Measurements from ENCODE around the gene TGM1.

TGM1 gene

DNA sequence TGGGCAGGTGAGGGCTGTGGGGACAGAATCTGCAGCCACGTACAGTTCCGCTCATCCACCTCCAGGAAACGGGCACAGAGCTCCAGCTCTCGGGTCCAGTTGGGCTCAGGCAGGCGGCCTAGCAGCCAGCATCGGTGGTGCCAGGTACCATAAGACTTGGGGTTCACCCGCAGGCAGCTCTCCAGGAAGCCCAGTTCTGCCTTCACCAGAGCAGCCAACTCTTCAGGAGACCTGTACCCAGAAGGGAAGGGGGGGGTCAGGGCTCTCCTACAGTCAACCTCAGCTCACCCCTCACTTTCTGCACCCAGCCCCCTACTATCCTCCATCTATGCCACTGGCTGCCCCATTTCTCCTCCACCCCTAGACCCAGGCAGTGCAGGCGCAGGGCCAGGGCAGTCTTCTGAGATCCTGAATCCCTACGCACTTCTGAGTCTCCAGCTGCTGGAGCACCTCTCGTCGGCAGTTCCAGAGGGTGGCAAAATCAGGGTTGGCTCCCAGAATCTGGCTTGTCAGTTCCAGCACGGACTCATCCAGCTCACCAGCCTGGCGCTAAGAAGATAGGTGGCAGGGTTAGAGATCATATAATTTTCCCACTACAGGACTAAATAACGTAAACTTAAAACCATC is 7.0 kb upstream of the TGM1 start:
- DNase-seq: no peak

DNA sequence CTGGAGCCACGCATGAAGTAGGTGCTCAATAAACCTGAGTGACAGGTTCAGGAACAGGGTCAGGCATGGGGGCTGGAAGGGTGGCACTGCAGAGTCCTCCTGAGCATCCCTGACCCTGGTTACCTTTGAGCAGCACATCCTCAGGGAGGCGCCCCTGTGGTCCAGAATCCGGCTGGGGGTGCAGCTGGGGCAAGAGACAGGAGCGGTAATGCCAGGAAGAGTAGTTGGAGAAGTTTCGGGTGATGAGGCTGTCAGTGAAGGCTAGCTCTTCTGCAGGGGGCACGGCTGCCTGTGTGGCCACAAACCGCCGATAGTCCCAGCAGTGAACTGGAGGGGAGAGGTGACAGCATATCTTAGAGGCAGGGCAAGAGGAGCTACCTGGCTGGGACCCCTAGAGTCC is 6.4 kb upstream of the TGM1 start:
- DNase-seq: no peak

DNA sequence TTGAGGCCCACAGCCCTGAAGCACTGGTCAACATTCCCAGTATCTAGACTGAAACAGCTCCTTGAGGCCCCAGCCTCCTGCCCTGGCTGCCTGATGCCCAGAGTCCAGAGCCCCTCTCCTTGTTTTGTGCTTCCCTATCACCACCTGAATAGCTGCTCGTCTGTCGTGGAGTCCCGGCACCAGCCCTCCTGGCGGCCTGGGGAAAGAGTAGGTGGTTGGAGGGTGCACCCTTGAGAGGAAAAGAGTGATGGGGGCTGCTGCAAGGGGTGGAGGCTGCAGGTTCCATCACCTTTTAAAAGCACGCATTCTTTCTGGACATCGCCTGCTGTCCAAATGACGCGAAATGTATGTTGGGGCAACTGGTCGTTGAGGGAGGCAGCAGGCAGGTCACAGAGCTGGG is 5.2 kb upstream of the TGM1 start:
- no peak for DNase-seq

DNA sequence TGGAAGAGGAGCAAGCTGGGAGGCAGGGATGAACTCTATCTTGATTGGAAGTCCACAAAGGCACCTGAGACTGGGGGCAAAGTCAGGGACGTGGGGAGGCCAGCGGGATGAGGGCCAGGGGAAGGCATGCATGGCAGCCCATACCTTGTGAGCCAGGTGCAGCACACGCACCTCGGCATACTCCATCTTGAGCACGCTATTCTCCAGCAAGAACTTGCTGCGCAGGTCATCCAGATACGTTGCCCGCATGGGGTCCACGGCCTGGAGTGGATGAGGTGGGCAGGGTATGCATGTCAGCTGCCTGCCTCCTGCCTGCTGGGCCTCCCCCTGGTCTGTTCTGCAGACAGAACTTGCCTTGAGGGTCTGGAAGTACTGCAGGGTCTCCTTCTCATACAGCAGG is 4.5 kb upstream of the TGM1 start:
- DNase-seq: no peak

DNA sequence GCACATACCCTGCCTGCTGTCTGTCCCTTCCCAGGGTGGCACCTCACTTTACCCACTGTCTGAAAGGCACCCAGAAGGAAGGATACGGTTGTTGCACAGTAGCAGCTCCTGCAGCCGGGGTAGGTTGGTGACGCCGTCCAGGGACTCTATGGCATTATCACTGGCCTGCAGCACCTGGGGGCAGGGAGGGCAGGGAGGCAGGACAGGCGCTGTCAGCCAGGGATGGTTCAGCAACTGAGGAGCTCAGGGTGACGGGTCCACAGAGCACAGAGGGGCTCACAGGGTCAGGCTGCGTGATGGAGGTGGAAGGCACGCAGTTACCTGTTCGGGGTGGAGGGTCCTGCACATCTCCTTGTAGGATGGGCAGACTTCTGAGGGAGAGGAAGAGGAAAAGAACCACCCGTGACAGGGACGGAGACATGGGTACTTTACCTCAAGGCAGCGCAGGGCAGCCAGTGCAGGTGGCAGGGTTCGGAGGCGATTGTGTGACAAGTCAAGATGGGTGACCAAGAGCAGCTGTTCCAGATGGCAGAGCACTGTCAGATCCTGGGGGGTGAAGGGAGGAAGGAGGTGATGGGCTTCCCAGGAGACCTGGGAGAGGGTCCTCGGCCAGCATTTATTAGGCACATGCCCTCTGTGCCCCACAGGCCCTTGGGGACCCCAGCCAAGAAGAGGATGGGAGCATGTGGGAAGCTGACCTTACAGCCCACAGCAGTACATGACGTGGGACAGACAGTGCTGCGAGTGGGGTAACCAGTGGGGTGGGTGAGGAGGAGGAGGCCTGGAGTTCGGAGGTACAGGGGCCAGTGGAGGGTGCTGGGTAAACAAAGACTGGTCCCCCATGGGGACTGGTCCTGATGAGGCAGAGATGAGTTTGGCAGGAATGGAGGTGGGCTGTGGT is 3.6 kb upstream of the TGM1 start:
- DNase-seq: no peak

DNA sequence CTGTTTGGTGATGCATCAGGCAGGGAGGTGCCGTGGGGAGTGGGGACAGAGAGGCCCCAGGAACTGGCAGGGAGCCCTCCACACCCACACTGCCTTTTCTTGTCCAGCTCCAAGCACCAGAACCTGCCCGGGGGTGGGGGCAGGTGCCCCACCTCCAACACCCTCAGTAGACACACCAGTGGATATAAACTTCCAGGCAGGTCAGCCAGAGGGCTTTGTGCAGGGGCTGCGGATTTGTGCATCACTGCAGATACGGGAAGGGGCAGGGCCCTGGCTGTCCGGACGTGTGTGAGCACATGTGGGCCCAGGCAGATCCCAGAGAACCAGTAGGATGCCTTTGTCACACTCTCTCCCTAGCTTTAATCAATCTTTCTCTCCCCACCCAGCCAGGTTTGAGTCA is 1.3 kb upstream of the TGM1 start:
- DNase-seq: no peak

DNA sequence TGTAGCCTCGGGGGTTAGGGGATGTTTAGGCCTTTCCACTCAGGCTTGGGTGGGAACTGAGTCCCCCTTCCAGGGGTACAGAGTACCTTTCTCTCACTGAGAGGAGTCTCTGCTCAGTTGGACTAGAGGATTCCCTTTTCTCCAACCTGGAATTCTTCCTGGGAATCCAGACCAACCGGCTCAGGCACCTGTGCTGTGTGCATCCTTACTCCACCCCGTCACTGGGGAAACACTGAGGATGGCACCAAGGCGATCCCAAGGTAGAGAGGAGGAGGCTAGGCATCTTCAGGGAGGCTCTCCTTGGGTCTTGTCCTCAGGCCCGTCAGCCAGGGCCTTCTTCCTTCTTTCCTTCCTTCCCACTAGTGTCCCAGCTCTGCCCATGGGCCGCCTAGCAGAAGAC is 871 bp upstream of the TGM1 start:
- DNase-seq: no peak

DNA sequence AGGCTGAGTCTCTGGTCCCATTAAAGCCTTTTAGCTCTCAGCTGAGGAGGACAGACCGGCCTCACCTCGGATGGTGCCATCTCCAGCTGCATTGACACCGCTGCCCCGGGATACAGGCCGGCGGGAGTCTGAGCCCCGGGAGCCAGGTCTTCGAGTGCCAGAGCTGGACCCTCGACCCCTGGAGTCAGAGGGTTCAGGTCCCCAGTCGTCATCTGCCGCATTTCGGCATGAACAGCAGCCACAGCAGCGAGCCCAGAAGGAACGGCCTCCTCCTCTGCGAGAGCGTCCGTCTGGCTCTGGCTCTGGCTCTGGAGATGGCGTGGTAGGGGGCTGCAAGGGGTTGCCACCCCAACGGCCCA is 1.0 kb downstream of the TGM1 start:
- DNase-seq: no peak

DNA sequence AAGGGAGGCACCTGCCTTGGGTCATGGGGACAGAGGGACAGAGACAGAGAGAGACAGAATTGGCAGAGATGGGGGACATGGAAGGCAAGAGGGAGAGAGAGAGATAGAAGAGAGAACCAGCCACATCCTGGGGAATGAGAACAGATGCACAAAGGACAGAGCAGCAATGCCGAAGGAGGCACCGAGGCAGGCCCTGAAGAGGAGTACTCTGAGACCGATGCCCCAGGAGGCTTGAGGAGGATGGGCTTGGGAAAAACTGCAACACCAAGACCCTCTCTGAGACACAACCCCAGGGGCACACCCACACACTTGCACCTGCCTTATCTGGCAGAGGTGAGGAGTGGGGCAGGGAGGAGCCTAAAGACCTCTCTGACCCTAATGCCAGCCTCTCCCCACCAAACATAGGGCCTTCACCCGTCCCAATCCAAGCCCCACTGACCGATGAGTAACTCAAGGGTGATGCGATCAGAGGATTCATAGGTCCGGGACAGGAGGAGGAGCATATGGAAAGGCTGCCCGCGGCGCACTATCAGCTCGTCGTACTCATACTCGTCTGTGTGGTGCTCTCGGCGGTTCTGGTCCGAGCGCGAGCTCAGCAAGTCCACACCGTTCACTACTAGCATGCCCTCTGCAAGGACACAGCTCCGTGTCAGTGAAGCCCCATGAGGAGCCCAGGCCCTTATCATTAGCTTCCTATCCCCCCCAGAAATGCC is 1.6 kb downstream of the TGM1 start:
- no peak for DNase-seq

DNA sequence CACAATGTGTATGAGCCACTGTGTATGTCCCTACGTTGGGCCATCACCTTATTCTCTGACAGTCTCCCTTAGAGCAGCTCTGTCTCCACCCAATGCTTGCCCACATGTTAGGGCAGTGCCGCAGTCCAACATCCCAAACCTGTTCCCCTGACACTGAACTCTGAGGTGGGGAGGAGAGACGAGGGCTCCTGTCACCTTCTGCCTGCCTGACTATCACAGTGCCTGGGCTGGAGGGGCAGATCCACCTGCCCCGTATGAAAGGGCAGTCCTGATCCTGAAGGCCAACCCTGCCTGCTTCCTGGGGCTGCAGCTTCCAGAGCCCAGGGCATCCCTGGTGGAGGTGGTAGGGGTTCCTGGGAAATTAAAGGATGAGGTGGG is 2.2 kb downstream of the TGM1 start:
- DNase-seq: no peak

DNA sequence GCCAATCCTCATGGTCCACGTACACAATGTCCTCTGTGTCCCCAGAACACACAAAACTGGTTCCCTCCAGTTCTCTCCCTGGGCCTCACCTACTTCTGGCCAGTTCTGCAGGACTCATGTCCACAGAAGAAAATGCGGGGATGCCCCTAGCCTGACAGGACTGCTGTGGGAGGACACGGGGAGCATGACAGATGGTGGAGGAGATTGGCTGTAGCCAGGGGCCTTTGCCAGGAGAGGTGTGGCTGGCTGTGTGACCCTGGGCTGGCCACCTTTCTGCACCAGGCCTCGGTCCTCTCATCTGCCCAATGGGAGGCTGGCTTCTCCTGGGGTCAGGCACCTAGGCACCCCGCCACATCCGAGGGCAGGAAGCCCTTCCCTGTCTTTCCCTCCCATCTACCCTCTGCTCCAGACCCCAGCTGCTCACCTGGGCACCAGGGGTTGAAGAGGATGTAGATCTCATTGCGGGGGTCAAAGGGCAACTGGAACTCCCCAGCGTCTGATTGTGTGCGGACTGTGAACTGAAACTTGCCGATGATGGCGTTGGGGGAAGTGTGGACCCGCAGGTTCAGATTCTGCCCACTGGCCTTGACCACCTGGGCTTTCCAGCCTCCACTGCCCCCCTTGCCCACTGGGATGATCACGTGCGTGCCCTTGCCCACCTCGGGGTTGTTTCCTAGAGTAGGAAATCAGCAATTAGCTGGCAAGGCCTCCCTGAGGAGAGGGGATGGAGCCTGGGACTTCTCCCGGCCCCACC is 2.8 kb downstream of the TGM1 start:
- no peak for DNase-seq

DNA sequence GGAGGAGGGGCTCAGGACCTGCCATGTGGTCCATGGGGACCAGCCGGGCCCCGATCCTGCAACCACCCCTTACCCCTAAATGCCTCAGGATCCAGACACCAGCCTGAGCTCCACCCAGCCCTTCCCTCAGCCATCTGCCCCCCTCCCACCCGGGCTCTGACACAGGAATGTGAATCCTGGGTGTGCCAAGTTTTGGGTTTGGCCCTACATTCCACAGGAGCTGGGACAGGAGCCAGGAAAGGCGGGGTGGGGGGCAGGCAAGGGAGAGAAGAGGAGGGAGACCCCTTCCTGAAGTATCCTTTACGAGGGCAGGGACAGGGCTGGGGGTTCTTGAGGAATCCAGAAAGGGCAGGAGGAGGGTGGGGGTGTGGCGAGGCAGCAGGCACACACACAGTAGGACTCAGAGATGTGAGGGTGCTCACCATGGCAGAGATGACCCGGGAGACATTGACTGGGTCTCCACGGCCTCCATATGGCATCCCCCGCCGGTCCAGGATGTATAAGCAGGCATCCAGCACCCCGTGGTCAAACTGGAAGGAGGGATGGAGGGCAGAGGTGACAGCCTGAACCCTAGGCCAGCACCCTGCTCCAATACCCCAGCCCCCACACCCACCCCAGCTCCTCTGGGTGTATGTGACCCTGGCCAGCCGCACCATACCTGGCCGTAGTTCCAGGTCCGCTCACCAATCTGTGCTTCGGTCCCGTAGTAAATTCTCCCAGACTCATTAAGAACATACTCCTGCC is 3.5 kb downstream of the TGM1 start:
- no peak for DNase-seq

DNA sequence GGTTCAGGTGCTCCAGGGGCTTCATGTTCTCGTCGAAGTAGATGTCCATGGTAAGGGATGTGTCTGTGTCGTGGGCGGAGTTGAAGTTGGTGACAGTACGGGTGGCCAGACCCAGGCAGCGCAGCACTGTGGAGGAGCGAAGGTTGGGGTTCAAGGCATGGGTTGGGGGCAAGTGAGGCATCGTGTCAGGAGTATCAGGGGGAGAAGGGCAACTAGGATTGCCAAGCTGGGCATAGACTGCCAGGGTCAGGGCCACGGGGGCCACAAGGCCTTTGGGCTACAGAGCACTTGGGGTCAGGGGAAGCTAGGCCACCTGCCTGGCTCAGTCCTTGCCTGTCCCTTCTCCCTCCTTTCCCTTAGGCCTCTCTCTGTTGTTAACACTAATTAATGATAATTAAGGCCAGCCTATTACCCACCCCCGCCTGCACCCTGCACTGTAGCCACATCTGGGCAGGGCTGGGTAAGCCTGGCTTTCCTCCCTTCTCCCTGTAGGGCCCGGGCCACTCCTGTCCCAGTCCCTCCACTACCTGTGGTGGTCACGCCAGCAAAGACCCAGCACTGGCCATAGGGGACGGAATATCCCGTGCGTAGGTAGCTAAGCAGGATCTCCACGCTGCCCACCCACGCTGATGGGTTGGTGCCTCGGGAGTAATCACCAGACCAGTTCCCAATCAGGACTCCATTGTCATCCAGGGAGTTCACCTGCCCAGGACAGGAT is 4.3 kb downstream of the TGM1 start:
- no peak for DNase-seq

DNA sequence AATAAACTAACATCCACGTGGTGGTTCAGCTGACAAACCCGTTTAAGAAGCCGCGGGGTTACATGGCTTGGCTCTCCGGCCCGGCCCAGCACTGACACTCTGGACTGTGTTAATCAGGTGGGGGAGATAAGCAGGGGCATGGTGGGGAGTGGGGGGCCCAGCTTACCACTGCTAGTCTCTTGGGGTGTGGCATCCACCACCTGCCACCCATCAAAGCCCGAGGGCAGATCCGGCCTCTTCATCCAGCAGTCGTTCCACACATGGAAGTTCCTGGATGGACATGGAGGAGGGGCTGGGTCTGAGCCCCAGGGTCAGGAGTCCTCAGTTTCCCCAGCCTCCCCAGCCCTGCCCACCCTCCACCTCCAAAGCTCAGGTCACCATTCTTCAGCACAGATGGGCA is 4.9 kb downstream of the TGM1 start:
- DNase-seq: no peak

DNA sequence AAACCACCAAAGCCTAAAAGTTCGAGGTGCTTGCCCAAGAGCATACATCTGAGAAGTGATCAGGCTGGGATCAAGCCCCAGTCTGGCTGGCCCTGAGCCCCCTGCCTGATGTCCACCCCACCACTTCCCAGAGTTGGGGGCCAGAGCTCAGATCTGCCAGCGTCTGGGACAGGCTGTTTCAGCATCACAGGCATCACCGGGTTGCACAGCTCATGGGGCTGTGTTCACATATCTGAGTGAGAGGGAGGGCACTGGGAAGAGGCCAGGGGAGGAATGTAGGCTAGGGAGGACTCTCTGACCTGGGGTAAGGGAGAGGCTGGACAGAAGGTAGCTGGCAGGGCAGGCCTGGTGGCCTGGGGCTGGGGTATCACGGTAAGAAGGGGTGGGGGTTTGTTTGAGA is 6.0 kb downstream of the TGM1 start:
- DNase-seq: no peak

DNA sequence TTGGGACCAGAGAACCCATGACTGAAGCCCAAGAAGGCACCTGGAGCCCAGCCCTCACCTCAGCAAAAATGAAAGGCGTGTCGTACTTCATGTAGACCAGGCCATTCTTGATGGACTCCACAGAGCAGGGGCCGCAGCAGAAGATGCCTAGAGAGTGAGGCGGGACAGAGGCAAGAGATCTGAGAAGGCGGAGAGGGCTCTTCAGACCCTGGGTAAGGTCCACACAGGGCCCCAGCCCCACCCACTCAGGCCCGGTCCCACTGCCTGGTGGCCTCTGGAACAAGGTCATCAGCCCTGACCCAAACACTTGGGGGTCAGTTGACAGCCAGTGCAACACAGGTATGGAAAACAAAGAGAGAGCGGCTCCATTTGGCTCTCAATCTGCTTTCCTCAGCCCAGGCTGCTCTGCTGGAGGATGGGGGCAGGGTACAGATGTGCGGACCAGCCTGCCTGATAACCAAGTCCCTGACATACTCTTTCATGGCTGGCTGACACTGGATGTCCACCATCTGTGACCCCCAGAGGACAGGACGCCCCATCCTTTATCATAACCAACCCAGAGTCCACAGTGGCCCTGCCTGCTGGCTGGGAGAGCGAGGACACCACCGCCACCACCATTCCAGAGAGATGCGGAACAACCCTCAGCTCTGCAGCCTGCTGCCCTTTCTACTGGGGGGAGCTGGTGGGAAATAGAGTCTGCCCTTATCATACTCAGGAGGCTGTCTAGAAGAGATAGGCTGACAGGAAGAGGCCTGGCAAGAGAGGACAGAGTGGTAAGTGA is 6.9 kb downstream of the TGM1 start:
- DNase-seq: no peak

DNA sequence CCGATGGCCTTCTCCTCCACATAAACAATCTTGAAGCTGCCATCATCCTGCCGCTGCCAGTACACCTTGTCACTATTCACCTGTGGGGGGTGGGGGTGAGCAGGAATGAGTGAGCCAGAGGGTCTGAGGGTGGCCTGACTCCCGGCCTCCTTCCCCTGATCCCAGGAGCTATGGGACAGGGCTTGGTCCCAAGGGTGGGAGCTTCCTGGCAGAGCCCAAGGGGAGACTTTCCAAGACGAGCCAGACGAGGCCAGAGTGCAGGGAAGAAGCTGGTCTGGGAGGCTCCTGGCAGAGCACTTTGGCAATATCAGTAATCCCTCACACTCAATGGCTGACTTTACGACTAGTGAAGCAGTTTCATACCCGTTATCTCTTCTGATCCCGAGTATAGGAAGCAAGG is 7.5 kb downstream of the TGM1 start:
- no peak for DNase-seq

DNA sequence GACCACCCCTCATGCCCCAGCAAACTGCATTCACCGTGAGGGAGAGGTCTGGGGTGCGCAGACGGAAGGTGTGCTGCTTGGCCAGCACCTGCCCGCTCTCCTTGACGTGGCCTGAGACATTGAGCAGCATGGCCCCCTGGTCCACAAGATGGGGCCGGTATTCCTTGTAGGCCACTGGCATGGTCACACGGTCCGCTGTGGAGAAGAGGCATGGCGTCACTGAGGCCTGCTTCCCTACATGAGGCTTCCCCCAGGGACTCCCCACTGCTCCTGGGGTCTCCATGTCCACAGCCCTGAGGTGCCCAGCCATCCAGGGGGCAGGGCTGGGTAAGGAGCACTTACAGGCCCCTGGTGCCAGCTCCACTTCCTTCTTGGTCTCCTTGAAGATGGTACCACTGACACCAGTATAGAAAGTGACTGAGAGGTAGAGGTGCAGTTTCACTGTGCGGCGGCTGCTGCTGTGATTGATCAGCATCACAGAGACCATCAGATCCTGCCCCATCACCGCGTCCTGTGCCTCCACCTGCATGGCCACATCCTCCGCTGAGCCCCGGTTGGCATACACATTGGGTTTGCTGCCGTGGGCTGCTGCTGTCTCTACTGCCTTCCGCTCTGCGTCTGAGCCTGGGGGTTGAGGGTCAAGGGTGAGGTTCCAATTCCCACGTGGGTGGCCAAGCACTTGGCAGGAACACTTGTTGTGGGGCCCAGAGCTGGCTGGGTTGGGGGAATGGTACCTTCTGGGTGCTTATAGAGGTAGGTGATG is 8.2 kb downstream of the TGM1 start:
- no peak for DNase-seq

DNA sequence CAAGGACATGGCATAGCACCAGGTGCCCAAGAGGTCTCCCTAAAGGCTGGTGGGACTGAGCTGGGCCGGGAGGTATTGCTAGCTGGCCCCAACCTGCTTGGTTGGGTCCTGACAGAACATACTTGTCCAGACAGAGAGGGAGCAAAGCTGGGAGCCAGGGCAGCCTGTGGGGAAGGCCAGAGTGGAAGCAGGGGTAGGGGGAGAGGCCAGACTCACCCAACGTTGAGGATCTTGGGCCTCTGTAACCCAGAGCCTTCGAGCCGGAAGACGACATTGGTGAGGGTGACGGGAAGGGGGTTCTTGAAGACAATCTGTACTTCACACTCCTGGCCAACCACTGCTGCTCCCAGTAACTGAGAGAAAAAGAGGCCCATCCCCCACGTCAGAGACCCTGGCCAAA is 9.0 kb downstream of the TGM1 start:
- no peak for DNase-seq
